IPS DF 4.7 (cell line): Measurements from ENCODE around the gene AGA.

Source experiments
- DNase-seq: peaks from one replicate; pipeline ENCODE4 v3.0.0-alpha.2; 2013; ENCODE audit warnings: low spot score; ENCODE audit errors: extremely low read depth

Gene AGA

DNA sequence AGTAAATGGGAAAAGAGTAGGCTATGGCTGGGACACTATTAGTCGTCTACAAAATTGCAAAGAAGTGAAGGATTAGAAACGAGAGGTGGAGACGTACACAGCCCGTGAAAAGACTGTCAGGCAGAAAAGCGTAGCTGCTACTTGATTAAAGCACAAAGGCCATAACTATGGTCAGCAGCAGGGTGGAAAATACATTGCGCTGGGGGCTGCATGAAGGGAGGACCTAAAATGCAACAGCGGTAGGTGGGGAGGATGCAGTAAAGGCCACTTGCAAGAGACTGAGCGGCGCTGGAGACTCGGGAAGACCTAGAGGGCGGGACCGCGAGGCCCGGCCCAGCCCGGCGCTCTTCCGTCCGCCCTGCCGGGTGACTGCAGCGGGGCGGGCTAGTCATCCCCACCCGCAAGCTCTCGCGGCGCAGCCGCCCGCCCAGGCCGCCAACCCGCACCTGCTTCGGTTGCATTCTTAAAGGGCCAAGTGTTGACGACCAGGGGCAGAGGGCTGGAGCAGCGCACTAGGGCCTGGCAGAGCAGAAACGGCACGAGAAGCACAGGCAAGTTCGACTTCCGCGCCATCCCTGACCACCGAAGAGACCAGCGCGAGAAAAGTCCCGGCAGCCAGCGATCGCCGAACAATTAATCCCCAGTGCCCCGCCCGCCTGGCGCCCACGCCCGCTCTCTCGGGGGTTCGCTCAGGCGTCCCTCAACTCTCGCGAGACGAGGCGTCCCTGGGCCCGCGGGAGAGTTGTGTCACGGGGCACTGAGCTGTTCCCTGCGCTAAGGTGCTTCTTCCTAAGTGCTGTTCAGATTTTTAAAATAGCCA, at the start of gene AGA:
Gene AGA, minus strand, starts transcription at position 635 of the 820 bp plus-strand sequence. Its CDS starts 62 bp downstream, at position 573.
- DNase-seq: no peak

DNA sequence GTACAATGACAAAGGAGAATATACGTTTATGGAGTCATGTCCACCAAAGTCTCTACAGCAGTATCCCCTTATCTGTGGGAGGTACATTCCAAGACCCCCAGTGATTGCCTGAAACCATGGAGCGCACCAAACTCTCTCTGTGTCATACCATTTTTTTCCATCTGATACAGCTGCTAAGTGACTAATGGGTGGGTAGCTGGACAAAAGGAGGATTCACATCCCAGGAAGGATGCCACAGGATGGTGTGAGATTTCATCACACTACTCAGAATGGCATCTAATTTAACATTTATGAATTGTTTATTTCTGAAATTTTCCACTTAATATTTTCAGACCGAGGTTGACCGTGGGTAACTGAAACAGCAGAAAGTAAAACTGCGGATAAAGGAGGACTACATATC, 49.8 kb upstream of the AGA start:
- no peak for DNase-seq

DNA sequence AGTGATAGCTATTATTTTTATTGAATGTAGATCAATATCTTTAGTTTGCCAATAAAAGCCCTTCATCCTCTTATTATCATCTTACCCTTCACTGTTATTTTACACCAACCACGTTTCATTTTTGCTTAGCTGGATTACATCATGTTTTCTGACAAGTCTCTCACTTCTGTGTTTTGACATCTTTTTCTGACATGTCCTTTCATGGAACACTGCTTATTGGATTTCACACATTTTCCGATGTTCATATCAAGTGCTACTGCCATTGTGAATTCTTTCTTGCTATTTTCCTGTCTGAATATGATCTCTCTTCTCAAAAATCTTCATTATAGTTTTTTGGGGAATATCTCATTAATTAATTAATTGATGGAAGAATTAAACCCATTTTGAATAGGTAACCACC, 48.5 kb upstream of the AGA start:
- no peak for DNase-seq

DNA sequence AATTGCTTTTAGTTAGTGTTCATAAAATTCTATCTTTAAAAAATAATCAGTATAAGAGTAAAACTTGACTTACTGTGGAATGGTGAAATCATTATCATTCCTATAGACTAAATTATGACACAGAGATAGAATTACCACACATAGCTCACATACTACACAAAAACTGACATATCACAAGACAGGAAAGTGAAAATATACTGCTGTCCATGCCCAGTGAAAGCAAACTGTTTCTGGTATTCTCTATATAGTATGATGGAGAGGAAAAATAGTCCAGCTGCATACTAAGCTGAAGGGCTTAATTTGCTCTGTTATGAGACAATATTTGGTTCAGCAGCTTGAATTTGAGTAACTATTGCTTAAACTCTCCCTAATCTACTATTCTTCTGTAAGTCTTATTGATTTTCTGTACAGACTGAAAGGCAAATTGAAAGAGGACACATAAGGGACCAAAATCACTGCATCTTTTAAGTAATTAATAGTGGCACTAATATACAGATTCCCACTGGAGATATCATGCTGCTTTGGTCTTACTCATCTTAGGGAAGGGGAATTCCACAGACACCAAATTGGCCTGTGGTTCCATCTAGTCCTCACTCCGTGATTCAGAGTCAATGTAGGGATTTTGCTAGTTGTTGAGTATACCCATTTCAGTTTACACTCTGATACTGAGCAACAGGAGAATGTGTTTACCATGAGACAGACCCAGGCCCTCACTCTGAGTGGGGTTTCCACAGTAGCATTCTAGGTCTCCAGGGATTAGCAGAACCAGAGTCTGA, 47.4 kb upstream of the AGA start:
- DNase-seq: no peak

DNA sequence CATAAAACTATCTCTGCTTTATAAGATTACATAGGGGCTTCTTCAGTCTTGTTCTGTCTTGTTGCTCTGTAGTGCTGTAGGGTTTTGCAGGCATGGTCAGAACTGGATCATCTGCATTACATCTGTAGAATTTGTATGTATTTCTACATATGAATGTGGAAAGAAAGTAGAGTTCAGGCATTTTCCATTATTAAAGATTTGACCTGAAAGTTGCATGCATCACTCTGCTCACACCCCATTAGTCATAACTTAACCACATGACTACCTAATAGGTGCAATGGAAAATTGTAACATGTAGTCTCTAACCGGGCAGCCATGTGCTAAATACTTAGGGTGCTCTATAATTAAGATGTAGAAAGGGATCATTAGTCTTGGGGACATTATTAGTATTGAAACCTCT, 45.7 kb upstream of the AGA start:
- DNase-seq: no peak

DNA sequence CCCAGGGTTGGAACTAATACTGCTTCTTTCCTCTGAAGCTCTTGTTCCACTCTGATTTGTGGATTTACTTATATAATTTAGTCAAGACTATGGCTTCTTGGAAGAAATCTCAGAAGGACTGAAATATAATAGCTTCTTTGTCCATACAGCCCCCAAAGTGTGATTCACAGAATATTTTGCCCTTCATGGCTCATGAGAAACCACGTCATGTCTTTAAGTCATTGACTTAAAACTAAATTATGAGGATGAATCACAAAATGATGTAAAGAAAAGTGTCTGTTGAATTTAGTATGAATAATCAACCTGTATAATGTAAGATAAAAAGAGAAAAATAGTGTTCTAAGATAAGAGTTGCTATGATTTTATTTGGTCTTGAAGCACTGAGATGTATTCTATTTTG, 43.3 kb upstream of the AGA start:
- DNase-seq: no peak

DNA sequence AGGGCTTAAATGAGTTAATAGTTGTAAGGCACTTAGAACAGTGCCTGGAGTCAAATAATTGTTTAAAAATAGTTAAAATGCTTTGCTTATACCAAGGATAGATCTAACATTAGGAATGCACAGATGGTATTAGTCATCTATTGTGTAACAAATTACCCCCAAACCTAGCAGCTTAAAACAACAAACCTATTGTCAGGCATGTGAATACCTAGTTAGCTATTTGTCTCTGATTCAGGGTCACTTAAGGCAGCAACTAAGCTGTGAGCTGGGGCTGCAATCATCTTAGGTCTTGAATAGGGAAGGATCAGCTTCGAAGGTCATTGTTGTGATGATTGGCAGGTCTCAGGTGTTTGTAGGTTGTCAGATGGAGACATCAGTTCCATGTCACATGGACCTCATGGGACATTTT, 42.4 kb upstream of the AGA start:
- no peak for DNase-seq

DNA sequence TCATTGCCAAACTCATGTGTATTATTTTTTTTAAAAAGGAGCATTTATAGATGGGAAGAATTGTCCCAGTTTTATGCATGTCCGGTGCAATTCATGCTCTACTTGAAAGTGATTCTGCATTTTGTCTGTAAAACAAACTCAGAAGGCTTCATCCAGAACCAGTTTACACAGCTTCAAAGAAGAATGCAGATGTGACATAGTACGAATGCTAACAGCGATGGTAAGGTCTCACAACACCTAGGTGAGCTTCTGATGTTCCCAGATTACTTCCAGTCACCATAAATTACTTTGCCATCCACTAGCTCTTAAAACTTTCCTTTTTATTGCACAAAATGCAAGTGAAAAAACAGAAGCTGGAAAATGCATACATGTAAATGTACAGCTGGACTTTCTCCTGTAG, 41.5 kb upstream of the AGA start:
- DNase-seq: no peak

DNA sequence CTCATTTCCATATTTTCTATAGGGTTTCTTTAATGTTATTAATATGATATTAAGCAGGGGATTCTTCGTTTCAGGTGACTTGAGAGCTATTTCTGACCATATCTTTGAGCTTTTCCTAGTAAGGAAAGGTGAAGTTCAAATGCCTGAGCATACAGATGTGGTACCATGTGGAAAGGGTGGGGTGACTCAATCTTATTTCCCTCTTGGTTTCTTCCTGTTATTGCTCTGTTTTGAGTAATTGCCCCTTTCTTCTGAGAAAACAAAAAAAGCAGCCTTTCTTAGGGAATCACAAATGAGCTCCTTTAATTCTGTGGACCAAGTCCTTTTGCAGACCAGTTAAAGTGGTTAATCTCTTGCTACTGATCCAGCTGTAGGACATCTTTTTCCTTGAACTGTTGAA, 41.0 kb upstream of the AGA start:
- no peak for DNase-seq

DNA sequence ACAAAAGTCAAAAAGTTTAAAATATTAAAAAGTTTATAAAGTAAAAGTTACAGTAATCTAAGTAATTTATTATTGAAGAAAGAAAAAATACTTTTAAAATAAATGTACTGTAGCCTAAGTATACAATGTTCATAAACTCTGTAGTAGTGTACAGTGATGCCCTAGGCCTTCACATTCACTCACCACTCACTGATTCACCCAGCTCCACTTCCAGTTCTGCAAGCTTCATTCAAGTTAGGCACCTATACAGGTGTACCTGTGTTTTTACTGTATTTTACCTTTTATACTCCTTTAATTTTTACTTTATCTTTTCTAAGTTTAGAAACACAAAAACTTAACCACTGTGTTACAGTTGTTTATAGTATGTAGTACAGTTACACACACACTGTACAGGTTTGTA, 40.1 kb upstream of the AGA start:
- DNase-seq: no peak

DNA sequence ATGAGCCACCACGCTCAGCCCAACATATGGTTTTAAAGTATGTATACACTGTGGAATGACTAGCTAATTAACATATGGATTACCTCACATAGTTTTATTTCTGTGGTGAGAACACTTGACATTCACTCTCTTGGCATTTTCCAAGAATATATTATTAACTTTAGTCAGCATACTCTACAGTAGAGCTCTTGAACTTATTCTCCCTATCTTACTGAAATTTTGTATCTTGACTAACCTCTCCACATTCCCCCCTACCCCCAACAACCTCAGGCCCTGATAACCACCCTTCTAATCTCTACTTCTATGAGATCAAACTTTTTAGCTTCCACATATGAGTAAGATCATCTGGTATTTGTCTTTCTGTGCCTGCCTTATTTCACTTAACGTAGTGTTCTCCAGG, 38.6 kb upstream of the AGA start:
- DNase-seq: no peak

DNA sequence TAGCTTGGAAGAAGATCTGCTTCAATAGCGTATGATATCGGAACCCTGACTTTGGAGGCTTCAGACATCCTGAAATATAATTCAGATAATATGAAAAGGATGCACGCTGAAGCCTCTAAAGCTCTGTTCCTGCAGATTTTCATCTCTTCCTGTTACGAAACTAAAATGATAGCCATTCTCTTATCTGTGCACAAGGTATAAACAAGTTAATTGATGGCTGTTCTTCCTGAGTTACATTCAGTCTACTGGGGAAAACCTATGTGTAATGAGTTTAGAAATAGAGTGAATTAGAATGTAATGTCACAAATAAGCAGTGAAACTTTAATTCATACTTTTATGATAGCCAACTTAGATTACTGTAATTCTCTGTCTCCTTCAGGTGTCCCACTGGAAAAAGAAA, 36.8 kb upstream of the AGA start:
- DNase-seq: no peak

DNA sequence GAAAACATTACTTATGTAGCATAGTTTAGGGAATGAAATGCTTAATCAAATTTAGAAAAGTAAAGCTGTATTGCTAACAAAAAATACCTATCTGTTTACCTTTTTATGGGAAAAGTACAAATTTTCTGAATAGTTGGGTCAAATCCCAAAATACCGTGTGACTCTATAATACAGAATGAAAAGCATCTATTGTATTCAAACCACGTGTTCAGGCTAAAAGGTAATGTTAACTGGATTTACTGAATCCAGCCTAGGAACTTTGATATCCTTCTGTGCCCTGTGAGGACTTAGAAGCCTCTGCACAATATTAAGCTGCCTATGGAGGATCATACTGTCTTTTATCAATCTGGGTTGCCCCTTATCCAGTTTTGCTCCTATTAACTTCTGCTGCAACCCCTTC, 36.3 kb upstream of the AGA start:
- no peak for DNase-seq

DNA sequence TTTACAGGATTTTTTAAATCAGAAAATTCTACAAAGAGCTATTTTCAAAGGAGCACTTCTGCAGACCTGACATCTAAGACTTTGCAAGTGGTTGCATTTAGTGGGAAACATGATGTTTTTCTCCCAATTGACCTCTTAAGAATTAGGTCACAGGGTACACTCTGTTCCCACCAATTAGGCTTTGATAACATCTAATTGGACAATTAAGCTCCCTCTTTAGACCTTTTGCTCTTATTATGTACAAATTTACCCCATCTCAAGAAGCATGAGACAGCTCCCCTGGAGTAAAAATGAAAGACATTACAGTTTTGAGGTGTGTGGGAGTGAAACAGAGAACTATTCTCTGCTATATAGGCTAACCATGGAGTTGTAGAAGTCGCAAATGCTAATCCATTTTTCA, 31.8 kb upstream of the AGA start:
- no peak for DNase-seq

DNA sequence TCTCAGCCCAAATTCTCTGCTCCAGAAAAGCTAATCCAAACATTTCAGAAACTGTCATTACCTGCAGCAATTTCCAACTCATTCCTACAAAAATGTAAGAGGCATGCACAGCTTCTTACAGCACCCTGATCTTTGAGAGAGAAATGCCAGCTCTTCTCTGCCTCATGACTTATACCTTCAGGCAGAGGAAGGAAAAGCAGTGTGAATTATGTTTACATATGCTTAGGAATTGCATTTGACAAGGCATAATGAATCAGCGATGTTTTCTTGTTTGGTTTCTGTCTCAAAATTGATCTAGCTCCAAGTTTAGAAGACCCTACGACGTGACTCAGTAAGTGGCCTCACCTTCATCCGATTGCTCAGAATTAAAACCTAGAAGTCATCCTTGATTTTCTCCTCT, 21.8 kb upstream of the AGA start:
- DNase-seq: no peak

DNA sequence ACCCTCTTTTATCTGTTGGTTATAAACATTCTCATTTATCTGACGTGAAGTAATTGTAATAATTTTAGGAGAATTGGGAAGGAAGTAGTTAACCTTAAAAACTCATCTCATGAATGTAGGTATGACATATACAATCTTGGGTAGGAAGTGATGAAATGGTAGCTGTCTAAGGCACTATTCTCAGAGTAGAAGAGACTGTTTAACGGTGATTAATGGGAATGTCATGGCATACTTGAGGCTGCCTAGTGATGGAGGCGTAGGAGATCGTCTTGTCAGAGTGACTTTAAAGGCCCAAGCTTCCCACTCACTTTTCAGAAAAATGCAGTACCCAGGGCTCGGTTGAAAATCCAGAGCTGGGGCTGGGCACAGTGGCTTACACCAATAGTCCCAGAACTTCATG, 19.4 kb upstream of the AGA start:
- DNase-seq: no peak

DNA sequence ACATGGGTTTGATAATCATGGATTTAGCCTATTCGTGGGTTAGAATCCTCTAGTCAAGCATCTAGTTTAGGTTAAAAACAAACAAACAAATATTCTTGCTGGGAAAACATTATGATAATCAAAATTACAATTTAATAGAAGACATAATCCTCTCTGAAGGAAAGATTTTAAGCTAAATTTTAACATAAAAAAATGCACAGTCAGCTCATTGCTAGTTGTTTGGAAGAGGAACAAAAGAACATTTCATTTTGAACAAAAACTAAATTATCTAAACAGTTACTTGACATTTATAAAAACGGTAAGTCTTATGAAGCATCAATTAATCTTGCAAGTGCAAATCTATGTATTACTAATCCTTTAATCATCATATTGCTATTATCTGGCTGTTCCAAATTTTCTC, 18.2 kb upstream of the AGA start:
- DNase-seq: no peak

DNA sequence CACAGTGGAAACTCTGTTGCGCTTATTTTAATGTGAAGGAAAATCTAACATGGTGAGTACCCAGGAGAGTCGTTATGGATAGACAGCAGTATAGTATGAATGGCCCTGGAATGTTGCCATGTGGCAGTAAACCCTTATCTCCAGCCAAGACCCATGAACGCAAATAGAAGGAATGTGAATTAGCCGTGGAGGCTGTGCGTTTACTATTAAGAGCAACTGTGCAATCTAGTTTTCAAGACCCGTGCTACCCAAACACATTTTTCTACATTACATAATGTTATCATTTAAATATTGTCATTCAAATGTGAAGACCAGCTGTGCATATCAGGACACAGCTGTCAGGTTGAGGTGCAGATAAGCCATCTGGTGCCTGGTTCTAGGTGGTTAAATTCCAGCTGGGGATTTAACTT, 13.3 kb upstream of the AGA start:
- no peak for DNase-seq

DNA sequence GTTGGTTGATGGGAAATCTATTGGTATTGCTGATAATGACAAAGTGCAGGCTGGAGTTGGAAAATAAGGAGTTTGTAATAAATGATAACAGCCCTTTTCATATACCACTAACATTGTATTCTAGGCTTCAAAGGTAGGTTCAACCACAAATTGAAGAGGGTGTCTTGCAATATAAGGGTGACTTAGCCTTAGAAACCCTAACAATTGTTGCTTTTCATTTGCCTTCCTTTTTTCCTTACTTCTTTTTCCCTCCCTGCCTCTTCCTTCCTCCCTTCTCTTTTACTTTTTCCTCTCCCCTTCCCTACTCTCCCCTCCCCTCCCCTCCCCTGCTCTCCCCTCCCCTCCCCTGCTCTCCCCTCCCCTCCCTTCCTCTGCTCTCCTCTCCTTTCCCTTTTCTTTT, 10.9 kb upstream of the AGA start:
- no peak for DNase-seq

DNA sequence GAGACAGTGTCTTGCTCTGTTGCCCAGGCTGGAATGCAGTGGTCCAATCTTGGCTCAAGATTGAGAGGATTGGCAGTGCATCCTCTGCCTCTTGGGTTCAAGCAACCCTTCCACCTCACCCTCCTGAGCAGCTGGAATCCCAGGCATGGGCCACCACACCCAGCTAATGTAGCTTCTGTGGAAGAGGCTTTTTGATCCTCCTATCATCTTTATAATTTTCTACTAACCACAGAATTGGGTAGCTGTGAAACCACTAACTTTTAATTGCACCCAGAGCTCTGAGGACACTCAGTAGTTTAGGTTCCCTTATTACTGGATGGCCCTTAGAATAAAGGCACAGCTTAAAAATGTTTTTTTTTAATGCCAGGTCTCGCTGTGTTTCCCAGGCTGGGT, 8.9 kb upstream of the AGA start:
- no peak for DNase-seq

DNA sequence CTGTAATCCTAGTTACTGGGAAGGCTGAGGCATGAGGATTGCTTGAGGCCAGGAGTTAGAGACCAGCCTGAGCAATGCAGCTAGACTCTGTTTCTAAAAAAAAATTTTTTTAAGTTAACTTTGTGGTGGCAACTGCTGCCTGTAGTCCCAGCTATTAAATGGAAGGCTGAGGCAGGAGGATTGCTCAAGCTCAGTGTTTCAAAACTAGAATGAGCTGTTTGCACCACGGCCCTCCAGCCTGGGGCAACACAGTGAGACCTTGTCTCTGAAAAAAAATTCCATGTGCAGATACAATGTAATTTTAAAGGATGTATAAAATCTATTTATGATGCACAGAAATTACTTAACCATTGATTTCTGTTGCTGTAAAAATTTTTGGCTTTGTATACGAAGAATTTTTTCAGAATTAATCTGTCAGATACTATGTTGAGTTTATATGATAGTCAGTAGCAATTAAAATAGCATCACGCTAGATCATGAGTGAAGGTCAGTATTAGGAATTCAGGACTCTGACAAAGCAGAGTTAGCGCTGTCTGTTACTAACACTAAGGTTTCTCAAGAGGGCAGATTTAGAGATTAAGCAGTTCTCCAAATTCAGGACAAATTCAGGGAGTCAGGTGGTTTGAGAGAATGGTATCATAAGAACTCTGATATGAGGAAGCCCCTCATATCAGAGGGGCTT, 8.3 kb upstream of the AGA start:
- DNase-seq: no peak

DNA sequence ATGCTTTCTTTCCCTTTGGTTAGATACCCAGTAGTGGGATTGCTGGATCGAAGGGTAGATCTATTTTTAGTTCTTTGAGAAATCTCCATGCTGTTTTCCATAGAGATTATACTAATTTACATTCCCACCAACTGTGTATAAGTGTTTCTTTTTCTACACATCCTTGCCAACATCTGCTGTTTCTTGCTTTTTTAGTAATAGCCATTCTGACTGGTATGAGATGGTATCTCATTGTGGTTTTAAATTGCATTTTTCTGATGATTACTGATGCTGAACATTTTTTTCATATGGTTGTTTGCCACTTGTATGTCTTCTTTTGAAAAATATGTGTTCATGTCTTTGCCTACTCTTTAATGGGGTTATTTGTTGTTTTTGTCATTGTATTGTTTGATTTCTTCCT, 6.6 kb upstream of the AGA start:
- no peak for DNase-seq
